ENCODE measurements around the gene TNIK. TPM values are rescaled to one million over a fixed set of nuclear protein-coding genes. Genes with fewer than 3 reads are reported as not detected.

The TNIK gene
- total and polyA plus RNA-seq, 2 experiments from 2014 or later = 7.4 to 13.8 TPM

- Histone ChIP-seq H4K20me1 (ENCODE audit: insufficient read depth, poor library complexity, severe bottlenecking) (no peaks in the 10 kb centered on the region), H2AFZ (no peak overlapping the region), H3K4me2 (no peak overlapping the region), H3K9me3 (ENCODE audit: low read depth) (no peaks in the 10 kb centered on the region), H3K79me2 (no peaks in the 10 kb centered on the region), H3K27ac (no peak overlapping the region), H3K36me3 (replicated peaks; ENCODE audit: insufficient read depth, low read depth) (no peaks in the 10 kb centered on the region), H3K9me2 (replicated peaks; ENCODE audit: insufficient read depth) (no peaks in the 10 kb centered on the region), H3K4me3 (no peak overlapping the region), H3K27me3 (no peaks in the 10 kb centered on the region), H3K4me1 (ENCODE audit: insufficient read depth) (no peaks in the 10 kb centered on the region)
- no peak for DNase-seq (ENCODE audit: low spot score)
- 100% methylated on average over 1 of the region's 1 CpG for WGBS (ENCODE audit: low lambda C conversion rate, missing lambda C conversion rate)
- no peak for TF ChIP-seq EZH2phosphoT487 (IDR thresholded peaks at IDR 0.05; ENCODE audit: low read depth, severe bottlenecking, unreplicated experiment)
- no peak for TF ChIP-seq CTCF (IDR thresholded peaks at IDR 0.05; ENCODE audit: poor library complexity)
- TF ChIP-seq EZH2 (IDR thresholded peaks at IDR 0.05; ENCODE audit: borderline replicate concordance) = no peak
Measured at GRCh38 chr3:171326717-171327440, 133.3 kb downstream of the TNIK start.

GRCh38 chr3:171323938-171324536, 136.2 kb downstream of the TNIK start:
- Histone ChIP-seq H4K20me1 (ENCODE audit: insufficient read depth, poor library complexity, severe bottlenecking) (no peaks in the 10 kb centered on the region), H3K4me1 (ENCODE audit: insufficient read depth) (no peaks in the 10 kb centered on the region), H3K27ac (no peak overlapping the region), H3K79me2 (peaks cover 6% of the 10 kb centered on the region), H3K4me2 (no peak overlapping the region), H3K27me3 (no peaks in the 10 kb centered on the region), H2AFZ (no peak overlapping the region), H3K36me3 (replicated peaks; ENCODE audit: insufficient read depth, low read depth) (no peaks in the 10 kb centered on the region), H3K9me3 (ENCODE audit: low read depth) (no peaks in the 10 kb centered on the region), H3K4me3 (no peak overlapping the region), H3K9me2 (replicated peaks; ENCODE audit: insufficient read depth) (no peaks in the 10 kb centered on the region)
- DNase-seq (ENCODE audit: low spot score) = no peak
- TF ChIP-seq CTCF (IDR thresholded peaks at IDR 0.05; ENCODE audit: poor library complexity) (no peak), EZH2phosphoT487 (IDR thresholded peaks at IDR 0.05; ENCODE audit: low read depth, severe bottlenecking, unreplicated experiment) (no peak), EZH2 (IDR thresholded peaks at IDR 0.05; ENCODE audit: borderline replicate concordance) (no peak)
- 79% methylated on average over 3 of the region's 3 CpGs for WGBS (ENCODE audit: low lambda C conversion rate, missing lambda C conversion rate)

- TF ChIP-seq EZH2phosphoT487 (IDR thresholded peaks at IDR 0.05; ENCODE audit: low read depth, severe bottlenecking, unreplicated experiment) (no peak), EZH2 (IDR thresholded peaks at IDR 0.05; ENCODE audit: borderline replicate concordance) (no peak), CTCF (IDR thresholded peaks at IDR 0.05; ENCODE audit: poor library complexity) (no peak)
- DNase-seq (ENCODE audit: low spot score) = no peak
- Histone ChIP-seq H4K20me1 (ENCODE audit: insufficient read depth, poor library complexity, severe bottlenecking) (no peaks in the 10 kb centered on the region), H3K79me2 (peaks cover 6% of the 10 kb centered on the region), H3K27ac (no peak overlapping the region), H3K27me3 (no peaks in the 10 kb centered on the region), H3K36me3 (replicated peaks; ENCODE audit: insufficient read depth, low read depth) (no peaks in the 10 kb centered on the region), H3K9me2 (replicated peaks; ENCODE audit: insufficient read depth) (no peaks in the 10 kb centered on the region), H3K4me2 (no peak overlapping the region), H3K4me1 (ENCODE audit: insufficient read depth) (no peaks in the 10 kb centered on the region), H3K9me3 (ENCODE audit: low read depth) (no peaks in the 10 kb centered on the region), H2AFZ (no peak overlapping the region), H3K4me3 (no peak overlapping the region)
- WGBS (ENCODE audit: low lambda C conversion rate, missing lambda C conversion rate) = 68% methylated on average over 3 of the region's 3 CpGs
Measured at GRCh38 chr3:171321559-171322360, 138.4 kb downstream of the TNIK start.

Measured in hepatocyte (in vitro differentiated cells).